ENCODE data around the gene STK32B. TPM values are rescaled to one million over a fixed set of nuclear protein-coding genes. Genes with fewer than 3 reads are reported as not detected.
A peak's percentile ranks its signal among the peaks of the same experiment; 100 is the strongest.

STK32B gene
- total and polyA plus RNA-seq, 2 of the 4 experiments (the other 2 are of a cell fraction): 5.5 to 6.3 TPM

DNA sequence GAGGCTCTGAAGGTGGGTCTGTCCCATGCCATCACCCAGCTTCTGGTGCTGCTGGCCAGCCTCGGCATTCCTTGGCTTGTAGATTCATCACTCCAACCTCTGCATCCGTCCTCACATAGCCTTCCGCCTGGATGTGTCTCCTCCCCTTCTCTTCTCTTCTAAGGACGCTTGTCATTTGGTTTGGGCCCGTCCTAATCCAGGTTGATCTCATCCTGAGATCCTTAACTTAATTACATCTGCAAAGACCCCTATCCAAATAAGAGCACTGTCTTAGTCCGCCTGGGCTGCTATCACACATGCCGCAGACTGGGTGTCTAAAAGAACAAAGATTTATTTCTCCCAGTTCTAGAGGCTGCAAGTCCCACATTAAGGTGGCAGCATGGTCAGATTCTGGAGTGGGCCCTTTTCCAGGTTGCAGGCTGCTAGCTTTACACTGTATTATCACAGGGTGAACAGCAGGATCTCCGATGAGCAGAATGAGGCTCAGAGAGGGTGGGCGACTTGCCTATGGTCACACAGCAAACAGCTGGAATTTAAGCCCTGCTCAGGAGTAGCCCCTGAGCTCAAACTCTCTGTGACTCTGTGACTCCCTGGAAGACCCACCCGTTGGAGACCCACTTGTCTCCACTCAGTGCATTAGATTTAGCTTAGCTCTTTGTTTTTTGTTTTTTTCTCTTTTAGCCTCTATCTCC lies 113.1 kb downstream of the STK32B start:
- no peak for ATAC-seq (ENCODE audit: low read depth)
- in situ Hi-C loops (cut with MboI; ENCODE audit: low sequenced_read_pairs) (no loop called here), dilution Hi-C loops (cut with HindIII; ENCODE audit: low sequenced_read_pairs, unreplicated experiment) (no loop called here), intact Hi-C loops (cut with micrococcal nuclease) (no loop called here)
- peaks cover 5% of the 10 kb centered on the region for H3K36me3 ChIP-seq (ENCODE audit: control insufficient read depth, insufficient read depth, low read length)
- H2BK15ac ChIP-seq (ENCODE audit: low read depth, low read length): no peak overlapping the region
- POLR2A ChIA-PET (ENCODE audit: unreplicated experiment): no interaction called here
- CTCF ChIA-PET: interaction anchor here (0.6 to 1.1 kb wide), 2 partner anchors 10 to 142 kb away, joined by 3 read pairs; no protein-coding TSS in a partner anchor
- peaks cover 20% of the 10 kb centered on the region for H3K9me1 ChIP-seq (ENCODE audit: insufficient read depth, low read length)
- peak overlapping the region; percentile 24; the same call in 1 of the 2 replicates for H2AK5ac ChIP-seq (ENCODE audit: low read depth, low read length)
- no peak overlapping the region for H3K4me2 ChIP-seq (ENCODE audit: low read depth, low read length)
- no peak for DNase-seq
- no peak overlapping the region for H3K4me3 ChIP-seq (ENCODE audit: insufficient read depth, low read depth, low read length)
- no peak overlapping the region for H3K9ac ChIP-seq (ENCODE audit: low read depth, low read length)
- no peak overlapping the region for H3K27ac ChIP-seq (ENCODE audit: insufficient read depth, low read length)
- BruUV-seq (replicated peaks): no TSS peak
- H3K79me1 ChIP-seq (ENCODE audit: low read depth in 1 of 2, low read length in 2 of 2): peaks cover 7 to 18% of the 10 kb centered on the region in 2 experiments; a peak in 3 of 4 replicates
- WGBS, 2 experiments (ENCODE audit: extremely low coverage in 2 of 2, insufficient read length in 1 of 2): 81% methylated on average over 5 of the region's 10 CpGs; no CpG with 5 or more reads in 1 of the 2 experiments
- no peak overlapping the region for H4K5ac ChIP-seq (ENCODE audit: low read depth, low read length)
- H2BK120ac ChIP-seq (ENCODE audit: low read depth, low read length): no peak overlapping the region; the same call in 1 of the 2 replicates
- no peak overlapping the region for H2BK5ac ChIP-seq (ENCODE audit: low read depth, low read length, poor library complexity, severe bottlenecking)
- no peak overlapping the region for H3K18ac ChIP-seq (ENCODE audit: low read depth, low read length)
- H4K8ac ChIP-seq (ENCODE audit: low read depth in 2 of 2, low read length in 2 of 2): no peak overlapping the region; a peak in 1 of 4 replicates
- H4K20me1 ChIP-seq (ENCODE audit: insufficient read depth, low read length): no peaks in the 10 kb centered on the region
- H3K4me1 ChIP-seq (ENCODE audit: control insufficient read depth, insufficient read depth, low read length): peaks cover 8% of the 10 kb centered on the region
- H3K14ac ChIP-seq (replicated peaks; ENCODE audit: low read depth, low read length): no peak overlapping the region
- H3K27me3 ChIP-seq (ENCODE audit: control insufficient read depth, insufficient read depth, low read length): no peaks in the 10 kb centered on the region
- no peak overlapping the region; the same call in 1 of the 2 replicates for H2BK20ac ChIP-seq (ENCODE audit: low read depth, low read length)
- H4K91ac ChIP-seq (ENCODE audit: insufficient read depth, low read depth, low read length): no peak overlapping the region; the same call in 1 of the 2 replicates
- H3K9me3 ChIP-seq (ENCODE audit: control insufficient read depth, insufficient read depth, low read length): no peaks in the 10 kb centered on the region
- no peak overlapping the region for H2AFZ ChIP-seq (replicated peaks; ENCODE audit: low read length, poor library complexity)
- peak overlapping the region; percentile 87; the same call in 1 of the 2 replicates for H3K4ac ChIP-seq (ENCODE audit: low read depth, low read length)
- no peak overlapping the region for H2AK9ac ChIP-seq (replicated peaks; ENCODE audit: low read depth, low read length, poor library complexity)
- no peak overlapping the region; the same call in 1 of the 2 replicates for H3K23ac ChIP-seq (ENCODE audit: low read depth, low read length)
- no peak overlapping the region for H3K56ac ChIP-seq (ENCODE audit: extremely low read depth, insufficient read depth, low read length)
- TF ChIP-seq RAD21 (IDR thresholded peaks at IDR 0.05; ENCODE audit: low read length) (no peak), FOS (IDR thresholded peaks at IDR 0.05; ENCODE audit: low read depth, low read length) (no peak), MAZ (IDR thresholded peaks at IDR 0.05; ENCODE audit: borderline replicate concordance, low read depth, low read length) (no peak), RCOR1 (IDR thresholded peaks at IDR 0.05; ENCODE audit: insufficient replicate concordance, low read length) (no peak), BHLHE40 (IDR thresholded peaks at IDR 0.05; ENCODE audit: low read depth, low read length) (no peak), POLR2A (IDR thresholded peaks at IDR 0.05; ENCODE audit: low read depth, low read length) (no peak), SMC3 (IDR thresholded peaks at IDR 0.05; ENCODE audit: low read depth, low read length) (no peak), NFE2L2 (IDR thresholded peaks at IDR 0.05; ENCODE audit: low read depth, low read length) (no peak), MXI1 (IDR thresholded peaks at IDR 0.05; ENCODE audit: borderline replicate concordance, low read depth, low read length) (no peak), RFX5 (IDR thresholded peaks at IDR 0.05; ENCODE audit: low read depth, low read length) (no peak), CHD1 (IDR thresholded peaks at IDR 0.05; ENCODE audit: low read depth, low read length) (no peak), CEBPB (IDR thresholded peaks at IDR 0.05; ENCODE audit: low read depth, low read length) (no peak)
- TF ChIP-seq, protein P1, sequence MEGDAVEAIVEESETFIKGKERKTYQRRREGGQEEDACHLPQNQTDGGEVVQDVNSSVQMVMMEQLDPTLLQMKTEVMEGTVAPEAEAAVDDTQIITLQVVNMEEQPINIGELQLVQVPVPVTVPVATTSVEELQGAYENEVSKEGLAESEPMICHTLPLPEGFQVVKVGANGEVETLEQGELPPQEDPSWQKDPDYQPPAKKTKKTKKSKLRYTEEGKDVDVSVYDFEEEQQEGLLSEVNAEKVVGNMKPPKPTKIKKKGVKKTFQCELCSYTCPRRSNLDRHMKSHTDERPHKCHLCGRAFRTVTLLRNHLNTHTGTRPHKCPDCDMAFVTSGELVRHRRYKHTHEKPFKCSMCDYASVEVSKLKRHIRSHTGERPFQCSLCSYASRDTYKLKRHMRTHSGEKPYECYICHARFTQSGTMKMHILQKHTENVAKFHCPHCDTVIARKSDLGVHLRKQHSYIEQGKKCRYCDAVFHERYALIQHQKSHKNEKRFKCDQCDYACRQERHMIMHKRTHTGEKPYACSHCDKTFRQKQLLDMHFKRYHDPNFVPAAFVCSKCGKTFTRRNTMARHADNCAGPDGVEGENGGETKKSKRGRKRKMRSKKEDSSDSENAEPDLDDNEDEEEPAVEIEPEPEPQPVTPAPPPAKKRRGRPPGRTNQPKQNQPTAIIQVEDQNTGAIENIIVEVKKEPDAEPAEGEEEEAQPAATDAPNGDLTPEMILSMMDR (conservative IDR thresholded peaks at IDR 0.05; ENCODE audit: low read depth, low read length): no peak
- TF ChIP-seq, protein P2, sequence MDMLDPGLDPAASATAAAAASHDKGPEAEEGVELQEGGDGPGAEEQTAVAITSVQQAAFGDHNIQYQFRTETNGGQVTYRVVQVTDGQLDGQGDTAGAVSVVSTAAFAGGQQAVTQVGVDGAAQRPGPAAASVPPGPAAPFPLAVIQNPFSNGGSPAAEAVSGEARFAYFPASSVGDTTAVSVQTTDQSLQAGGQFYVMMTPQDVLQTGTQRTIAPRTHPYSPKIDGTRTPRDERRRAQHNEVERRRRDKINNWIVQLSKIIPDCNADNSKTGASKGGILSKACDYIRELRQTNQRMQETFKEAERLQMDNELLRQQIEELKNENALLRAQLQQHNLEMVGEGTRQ (IDR thresholded peaks at IDR 0.05; ENCODE audit: low read depth, low read length): no peak
- TF ChIP-seq, protein P3, sequence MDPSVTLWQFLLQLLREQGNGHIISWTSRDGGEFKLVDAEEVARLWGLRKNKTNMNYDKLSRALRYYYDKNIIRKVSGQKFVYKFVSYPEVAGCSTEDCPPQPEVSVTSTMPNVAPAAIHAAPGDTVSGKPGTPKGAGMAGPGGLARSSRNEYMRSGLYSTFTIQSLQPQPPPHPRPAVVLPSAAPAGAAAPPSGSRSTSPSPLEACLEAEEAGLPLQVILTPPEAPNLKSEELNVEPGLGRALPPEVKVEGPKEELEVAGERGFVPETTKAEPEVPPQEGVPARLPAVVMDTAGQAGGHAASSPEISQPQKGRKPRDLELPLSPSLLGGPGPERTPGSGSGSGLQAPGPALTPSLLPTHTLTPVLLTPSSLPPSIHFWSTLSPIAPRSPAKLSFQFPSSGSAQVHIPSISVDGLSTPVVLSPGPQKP (IDR thresholded peaks at IDR 0.05; ENCODE audit: borderline replicate concordance, low read depth, low read length): no peak
